H9 (cell line): Measurements from ENCODE around the gene OR13C2. TPM values are rescaled to one million over a fixed set of nuclear protein-coding genes. Genes with fewer than 3 reads are reported as not detected.
A peak's percentile ranks its signal among the peaks of the same experiment; 100 is the strongest.

Experiments
- DNase-seq: peaks from one replicate; pipeline ENCODE4 v3.0.0-alpha.2; 2017
- H2AFZ ChIP-seq: one replicate; pipeline ENCODE4 v1.6.1; 2013; ENCODE audit warnings: mild to moderate bottlenecking, low read length, control low read depth, moderate library complexity
- H2AK5ac ChIP-seq: 2 replicates; pipeline ENCODE4 v1.6.1; 2013; ENCODE audit warnings: low read length, control low read depth, mixed read lengths; ENCODE audit not compliant: insufficient read length
- H2BK120ac ChIP-seq: one replicate; pipeline ENCODE4 v1.6.1; 2013; ENCODE audit warnings: low read depth, mild to moderate bottlenecking, low read length, control low read depth, inconsistent platforms; ENCODE audit not compliant: poor library complexity, severe bottlenecking
- H2BK12ac ChIP-seq: 2 replicates; pipeline ENCODE4 v1.6.1; 2013; ENCODE audit warnings: low read length, control low read depth, mixed read lengths, low read depth; ENCODE audit not compliant: insufficient read length
- H2BK15ac ChIP-seq: 2 replicates; pipeline ENCODE4 v1.6.1; 2013; ENCODE audit warnings: low read depth, low read length, control low read depth
- H2BK20ac ChIP-seq: one replicate; pipeline ENCODE4 v1.6.1; 2013; ENCODE audit warnings: low read depth, mild to moderate bottlenecking, low read length, control low read depth, inconsistent platforms; ENCODE audit not compliant: poor library complexity, severe bottlenecking
- H2BK5ac ChIP-seq: 2 replicates; pipeline ENCODE4 v1.6.1; 2013; ENCODE audit warnings: low read length, control low read depth, mixed read lengths; ENCODE audit not compliant: insufficient read length
- H3K14ac ChIP-seq: 2 replicates; pipeline ENCODE4 v1.6.1; 2013; ENCODE audit warnings: low read length, control low read depth; ENCODE audit not compliant: insufficient read depth
- H3K18ac ChIP-seq: 2 replicates; pipeline ENCODE4 v1.6.1; 2013; ENCODE audit warnings: low read depth, mild to moderate bottlenecking, mixed read lengths, low read length, control low read depth; ENCODE audit not compliant: insufficient read length
- H3K23ac ChIP-seq: 2 replicates; pipeline ENCODE4 v1.6.1; 2013; ENCODE audit warnings: low read length, control low read depth, mixed read lengths, low read depth; ENCODE audit not compliant: insufficient read length
- H3K23me2 ChIP-seq: 2 replicates; pipeline ENCODE4 v1.6.1; 2013; ENCODE audit warnings: low read depth, mild to moderate bottlenecking, mixed read lengths, low read length, control low read depth; ENCODE audit not compliant: insufficient read length, poor library complexity, severe bottlenecking
- H3K27ac ChIP-seq: 2 replicates; pipeline ENCODE4 v1.5.1; 2013; ENCODE audit warnings: low read length, control low read depth, mixed read lengths, low read depth; ENCODE audit not compliant: insufficient read length
- H3K27me3 ChIP-seq: 2 replicates; pipeline ENCODE4 v1.6.1; 2013; ENCODE audit warnings: low read length, control low read depth, inconsistent platforms; ENCODE audit not compliant: insufficient read depth
- H3K4ac ChIP-seq: 2 replicates; pipeline ENCODE4 v1.6.1; 2013; ENCODE audit warnings: low read depth, mild to moderate bottlenecking, control low read depth, inconsistent platforms, low read length, moderate library complexity
- H3K4me1 ChIP-seq: 2 replicates; pipeline ENCODE4 v1.6.1; 2013; ENCODE audit warnings: low read length, control low read depth, inconsistent platforms; ENCODE audit not compliant: insufficient read depth
- H3K4me2 ChIP-seq: 2 replicates; pipeline ENCODE4 v1.6.1; 2013; ENCODE audit warnings: low read length, control low read depth, mixed read lengths; ENCODE audit not compliant: insufficient read length, insufficient read depth
- H3K56ac ChIP-seq: 2 replicates; pipeline ENCODE4 v1.6.1; 2013; ENCODE audit warnings: low read depth, mild to moderate bottlenecking, mixed read lengths, low read length, control low read depth; ENCODE audit not compliant: insufficient read length
- H3K79me1 ChIP-seq: 2 replicates; pipeline ENCODE4 v1.6.1; 2013; ENCODE audit warnings: low read depth, mild to moderate bottlenecking, moderate library complexity, low read length, control low read depth, inconsistent platforms; ENCODE audit not compliant: insufficient read depth, poor library complexity, severe bottlenecking
- H3K79me2 ChIP-seq: 2 replicates; pipeline ENCODE4 v1.6.1; 2013; ENCODE audit warnings: low read length, control low read depth, inconsistent platforms; ENCODE audit not compliant: insufficient read depth
- H3K9ac ChIP-seq: 2 replicates; pipeline ENCODE4 v1.6.1; 2013; ENCODE audit warnings: low read length, control low read depth, mixed read lengths; ENCODE audit not compliant: insufficient read length; ENCODE audit errors: extremely low read depth
- H3K9me3 ChIP-seq: one replicate; pipeline ENCODE4 v1.6.1; 2013; ENCODE audit warnings: low read depth, low read length, inconsistent platforms; ENCODE audit not compliant: control insufficient read depth
- H3T11ph ChIP-seq: one replicate; pipeline ENCODE4 v1.6.1; 2013; ENCODE audit warnings: mild to moderate bottlenecking, low read length, control low read depth, inconsistent platforms
- H4K20me1 ChIP-seq: one replicate; pipeline ENCODE4 v1.6.1; 2013; ENCODE audit not compliant: control insufficient read depth, insufficient read length, insufficient read depth
- H4K5ac ChIP-seq: 2 replicates; pipeline ENCODE4 v1.6.1; 2013; ENCODE audit warnings: low read depth, mild to moderate bottlenecking, mixed read lengths, low read length, control low read depth; ENCODE audit not compliant: insufficient read length
- H4K8ac ChIP-seq: replicated peaks from 2 replicates; pipeline ENCODE4 v1.6.1; 2013; ENCODE audit warnings: low read length, control low read depth, mixed read lengths, low read depth; ENCODE audit not compliant: insufficient read length
- H4K91ac ChIP-seq: 2 replicates; pipeline ENCODE4 v1.6.1; 2013; ENCODE audit warnings: low read depth, mild to moderate bottlenecking, moderate library complexity, mixed read lengths, low read length, control low read depth; ENCODE audit not compliant: insufficient read length
- H3K27ac Mint-ChIP-seq, 3 experiments: 2 replicates in 2 of 3; 3 replicates in 1 of 3; pipeline ENCODE4 v1.8.0; 2020 to 2021; ENCODE audit warnings: mixed read lengths in 3 of 3, mild to moderate bottlenecking in 1 of 3, moderate library complexity in 1 of 3
- H3K27me3 Mint-ChIP-seq: 2 replicates; pipeline ENCODE4 v1.8.0; 2021; ENCODE audit warnings: low read depth, mild to moderate bottlenecking, moderate library complexity, mixed read lengths
- H3K36me3 Mint-ChIP-seq, 3 experiments: 2 replicates in 2 of 3; 3 replicates in 1 of 3; pipeline ENCODE4 v1.8.0; 2020 to 2021; ENCODE audit warnings: low read depth in 3 of 3, mixed read lengths in 3 of 3; ENCODE audit not compliant: insufficient read depth in 1 of 3
- H3K4me1 Mint-ChIP-seq, 2 experiments: 2 replicates each; pipeline ENCODE4 v1.8.0; 2020; ENCODE audit warnings: mixed read lengths in 2 of 2
- H3K4me3 Mint-ChIP-seq, 2 experiments: 2 replicates in 1 of 2; 3 replicates in 1 of 2; pipeline ENCODE4 v1.8.0; 2020 to 2021; ENCODE audit warnings: mild to moderate bottlenecking in 2 of 2, mixed read lengths in 2 of 2, moderate library complexity in 1 of 2
- H3K9me3 Mint-ChIP-seq, 2 experiments: 2 replicates in 1 of 2; 3 replicates in 1 of 2; pipeline ENCODE4 v1.8.0; 2020; ENCODE audit warnings: mild to moderate bottlenecking in 2 of 2, mixed read lengths in 2 of 2, moderate library complexity in 1 of 2
- CTCF ChIP-seq: fragments of 200-600 bp; sonication (generic); conservative IDR thresholded peaks from 3 replicates; pipeline ENCODE4 v1.8.0; 2021; ENCODE audit warnings: antibody characterized with exemption, mild to moderate bottlenecking
- WGBS: extraction: QIAGEN DNeasy Blood & Tissue Kit; methylation state at CpG from one replicate; pipeline ENCODE4 v1.1.7; 2013; ENCODE audit warnings: missing lambda C conversion rate, low lambda C conversion rate, mixed read lengths; ENCODE audit not compliant: insufficient read length; ENCODE audit errors: extremely low coverage; 5-methylcytosine and 5-hydroxymethylcytosine counted together
- total RNA-seq: library from RNA; stranded (reverse); gene quantifications from 2 replicates; pipeline ENCODE4 v1.2.1, GENCODE V29; 2021

Gene OR13C2
- total RNA-seq, 1 experiment from 2014 or later = not detected

- Histone ChIP-seq H3K4me1 (no peaks in the 10 kb centered on the region), H3K4me2 (no peak overlapping the region), H2AFZ (no peak overlapping the region), H2BK15ac (no peak overlapping the region), H3K23ac (no peak overlapping the region), H3K4ac (no peak overlapping the region), H3T11ph (no peak overlapping the region), H3K9ac (no peak overlapping the region), H3K9me3 (no peaks in the 10 kb centered on the region), H4K8ac (no peak overlapping the region), H4K91ac (no peak overlapping the region), H2BK20ac (no peak overlapping the region), H3K27ac (no peak overlapping the region), H3K56ac (no peak overlapping the region), H4K20me1 (no peaks in the 10 kb centered on the region), H3K79me2 (no peaks in the 10 kb centered on the region), H3K79me1 (no peaks in the 10 kb centered on the region), H2AK5ac (no peak overlapping the region), H2BK120ac (no peak overlapping the region), H3K18ac (no peak overlapping the region), H3K23me2 (no peaks in the 10 kb centered on the region), H2BK5ac (no peak overlapping the region), H2BK12ac (no peak overlapping the region), H3K27me3 (no peaks in the 10 kb centered on the region), H3K14ac (no peak overlapping the region), H4K5ac (peak overlapping the region; percentile 80)
- DNase-seq = no peak
- Mint-ChIP-seq H3K4me1 (no peaks in the 10 kb centered on the region), H3K27ac (no peak overlapping the region), H3K27me3 (no peaks in the 10 kb centered on the region), H3K36me3 (no peaks in the 10 kb centered on the region), H3K9me3 (no peaks in the 10 kb centered on the region), H3K4me3 (no peak overlapping the region)
- no peak for TF ChIP-seq CTCF
- no CpG with 5 or more reads among the region's 1 CpG for WGBS
Measured at GRCh38 chr9:104580562-104580961, 24.9 kb downstream of the OR13C2 start.
